Measurements from ENCODE around the gene SHISAL2B.

Gene SHISAL2B

GRCh38 chr5:64678374-64678773 lies 11.9 kb upstream of the SHISAL2B start:
- H3K79me2 ChIP-seq (ENCODE audit: insufficient read depth, low read length) = no peaks in the 10 kb centered on the region
- no peak overlapping the region for H3K9ac ChIP-seq (ENCODE audit: low read length)
- H3K27ac ChIP-seq (ENCODE audit: low read depth, low read length) = no peak overlapping the region
- H3K27me3 ChIP-seq (ENCODE audit: low read length) = no peaks in the 10 kb centered on the region
- no peaks in the 10 kb centered on the region for H3K9me3 ChIP-seq (ENCODE audit: insufficient read depth, low read length)
- no peaks in the 10 kb centered on the region for H3F3A ChIP-seq (ENCODE audit: insufficient read depth)
- no peak overlapping the region for H2AFZ ChIP-seq (ENCODE audit: low read depth, low read length, severe bottlenecking)
- no peak overlapping the region for H3K4me2 ChIP-seq (ENCODE audit: low read depth, low read length, poor library complexity, severe bottlenecking)
- no peaks in the 10 kb centered on the region for H3K9me2 ChIP-seq (replicated peaks; ENCODE audit: insufficient read depth, low read length)
- TF ChIP-seq EZH2phosphoT487 (conservative IDR thresholded peaks at IDR 0.05; ENCODE audit: low read length) = no peak
- TF ChIP-seq CTCF (IDR thresholded peaks at IDR 0.05; ENCODE audit: insufficient read depth, low read length, poor library complexity, severe bottlenecking) = no peak
- H4K20me1 ChIP-seq (ENCODE audit: low read depth, low read length) = no peaks in the 10 kb centered on the region
- H3K36me3 ChIP-seq (ENCODE audit: low read length) = no peaks in the 10 kb centered on the region
- no peak overlapping the region for H3K4me3 ChIP-seq (ENCODE audit: insufficient read depth, low read length, poor library complexity, severe bottlenecking)

GRCh38 chr5:64680289-64680688 lies 10.0 kb upstream of the SHISAL2B start:
- Histone ChIP-seq H3K4me2 (ENCODE audit: low read depth, low read length, poor library complexity, severe bottlenecking) (no peak overlapping the region), H3K9me3 (ENCODE audit: insufficient read depth, low read length) (no peaks in the 10 kb centered on the region), H3K27ac (ENCODE audit: low read depth, low read length) (no peak overlapping the region), H3K27me3 (ENCODE audit: low read length) (no peaks in the 10 kb centered on the region), H3K9me2 (replicated peaks; ENCODE audit: insufficient read depth, low read length) (no peaks in the 10 kb centered on the region), H2AFZ (ENCODE audit: low read depth, low read length, severe bottlenecking) (no peak overlapping the region), H3K36me3 (ENCODE audit: low read length) (no peaks in the 10 kb centered on the region), H3K4me3 (ENCODE audit: insufficient read depth, low read length, poor library complexity, severe bottlenecking) (no peak overlapping the region), H4K20me1 (ENCODE audit: low read depth, low read length) (no peaks in the 10 kb centered on the region), H3K79me2 (ENCODE audit: insufficient read depth, low read length) (no peaks in the 10 kb centered on the region), H3F3A (ENCODE audit: insufficient read depth) (no peaks in the 10 kb centered on the region), H3K9ac (ENCODE audit: low read length) (no peak overlapping the region)
- no peak for TF ChIP-seq CTCF (IDR thresholded peaks at IDR 0.05; ENCODE audit: insufficient read depth, low read length, poor library complexity, severe bottlenecking)
- no peak for TF ChIP-seq EZH2phosphoT487 (conservative IDR thresholded peaks at IDR 0.05; ENCODE audit: low read length)

GRCh38 chr5:64682608-64683007 lies 7.7 kb upstream of the SHISAL2B start:
- Histone ChIP-seq H3K4me3 (ENCODE audit: insufficient read depth, low read length, poor library complexity, severe bottlenecking) (no peak overlapping the region), H3K4me2 (ENCODE audit: low read depth, low read length, poor library complexity, severe bottlenecking) (no peak overlapping the region), H3K27ac (ENCODE audit: low read depth, low read length) (no peak overlapping the region), H3K9me3 (ENCODE audit: insufficient read depth, low read length) (no peaks in the 10 kb centered on the region), H2AFZ (ENCODE audit: low read depth, low read length, severe bottlenecking) (no peak overlapping the region), H4K20me1 (ENCODE audit: low read depth, low read length) (no peaks in the 10 kb centered on the region), H3F3A (ENCODE audit: insufficient read depth) (no peaks in the 10 kb centered on the region), H3K79me2 (ENCODE audit: insufficient read depth, low read length) (no peaks in the 10 kb centered on the region), H3K9ac (ENCODE audit: low read length) (no peak overlapping the region), H3K9me2 (replicated peaks; ENCODE audit: insufficient read depth, low read length) (no peaks in the 10 kb centered on the region), H3K27me3 (ENCODE audit: low read length) (no peaks in the 10 kb centered on the region), H3K36me3 (ENCODE audit: low read length) (no peaks in the 10 kb centered on the region)
- TF ChIP-seq CTCF (IDR thresholded peaks at IDR 0.05; ENCODE audit: insufficient read depth, low read length, poor library complexity, severe bottlenecking) (no peak), EZH2phosphoT487 (conservative IDR thresholded peaks at IDR 0.05; ENCODE audit: low read length) (no peak)

All from SU-DHL-6 (cell line).